Fibroblast of skin of back (primary cell): ENCODE results near the gene NRP2.

Experiments
- DNase-seq: peaks from one replicate; pipeline ENCODE4 v3.0.0-alpha.2; 2013

NRP2 gene

DNA sequence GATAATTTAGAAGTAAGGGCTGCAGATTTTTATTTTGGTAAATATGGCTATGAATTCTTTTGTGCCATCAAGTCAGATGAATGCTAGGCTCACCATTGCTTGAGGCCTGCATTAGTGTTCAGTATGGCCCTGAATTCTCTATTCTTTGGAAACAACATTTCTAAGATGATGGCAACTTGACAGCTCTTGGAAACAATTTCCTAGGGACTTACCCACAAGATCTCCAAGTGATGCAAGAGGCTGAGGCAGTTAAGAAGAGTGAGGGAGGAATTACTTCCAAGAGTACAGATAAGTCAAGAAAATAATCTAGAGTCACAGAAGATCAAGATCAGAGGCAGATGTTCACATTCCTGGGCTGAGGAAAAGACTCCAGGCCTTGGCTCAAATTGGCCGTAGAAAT, 129.1 kb downstream of the NRP2 start:
- DNase-seq = no peak

DNA sequence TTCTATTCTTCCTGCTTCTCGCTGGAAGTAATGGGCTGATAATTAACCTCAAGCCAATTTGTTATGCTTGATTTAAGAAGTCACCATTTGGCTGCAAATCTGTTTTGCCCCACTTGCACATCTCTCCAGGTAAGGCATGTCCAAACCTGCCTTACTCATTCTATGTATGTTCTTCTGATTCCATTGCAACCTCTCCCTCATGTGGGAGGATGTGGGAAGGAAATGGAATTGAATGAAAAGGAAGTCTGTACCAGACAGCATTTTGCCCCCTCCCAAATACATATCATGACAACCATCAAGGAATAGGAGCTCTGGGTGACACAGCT, 131.7 kb downstream of the NRP2 start:
- no peak for DNase-seq

DNA sequence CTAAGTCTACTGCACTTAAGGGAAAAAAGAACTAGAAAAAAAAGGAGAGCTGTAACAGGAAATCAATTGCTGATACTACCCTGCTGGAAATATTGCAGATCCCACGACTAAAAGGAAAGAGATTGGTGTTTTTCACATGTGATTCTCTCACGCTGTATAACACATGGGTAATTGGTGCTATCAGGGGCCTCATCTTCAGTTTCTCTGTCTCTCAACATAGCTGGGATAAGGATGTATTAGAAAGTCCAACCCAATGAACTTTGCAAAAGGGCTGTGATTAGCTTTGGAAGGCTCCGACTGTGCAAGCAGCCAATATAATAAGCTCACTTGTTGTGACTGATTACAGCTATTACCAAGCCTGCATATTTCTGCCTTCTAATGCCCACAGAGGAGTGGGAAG, 133.4 kb downstream of the NRP2 start:
- no peak for DNase-seq

DNA sequence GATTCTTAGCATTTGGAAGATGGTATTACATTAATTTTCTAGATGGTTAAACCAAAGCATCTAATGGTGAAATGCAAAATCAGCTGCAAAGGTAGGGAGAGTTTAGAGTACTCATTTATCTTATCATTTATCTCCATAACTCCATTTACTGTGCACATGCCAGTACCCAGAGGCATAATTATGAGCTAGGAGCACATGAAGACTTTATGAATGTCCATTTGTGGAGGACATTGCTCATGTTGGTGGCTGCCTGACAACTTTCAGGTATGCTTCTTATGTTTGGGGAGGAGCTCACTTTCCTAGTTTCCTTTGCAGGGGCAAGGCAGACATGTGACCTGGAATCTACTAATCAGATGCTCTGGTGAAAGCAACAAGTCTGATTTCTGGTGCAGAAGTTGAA, 134.0 kb downstream of the NRP2 start:
- no peak for DNase-seq

DNA sequence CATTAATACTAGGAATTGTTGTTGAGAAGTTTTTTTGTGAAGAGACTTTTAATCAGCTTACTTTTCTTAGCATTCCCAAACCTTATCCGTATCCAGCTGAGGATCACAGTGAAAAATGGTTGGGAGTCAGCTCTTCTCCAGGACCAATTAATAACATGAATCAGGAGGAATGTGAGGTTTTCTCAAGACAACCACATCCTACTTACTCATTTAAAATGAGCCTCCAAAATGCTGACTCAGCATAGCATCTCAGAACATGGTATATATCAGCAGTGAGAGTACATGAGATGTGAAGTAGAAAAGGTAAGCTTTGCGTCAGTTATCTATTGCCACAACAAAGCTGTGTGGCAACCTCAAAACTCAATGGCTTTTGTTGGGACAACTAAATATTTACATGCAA, 140.3 kb downstream of the NRP2 start:
- peak; percentile 73 for DNase-seq

DNA sequence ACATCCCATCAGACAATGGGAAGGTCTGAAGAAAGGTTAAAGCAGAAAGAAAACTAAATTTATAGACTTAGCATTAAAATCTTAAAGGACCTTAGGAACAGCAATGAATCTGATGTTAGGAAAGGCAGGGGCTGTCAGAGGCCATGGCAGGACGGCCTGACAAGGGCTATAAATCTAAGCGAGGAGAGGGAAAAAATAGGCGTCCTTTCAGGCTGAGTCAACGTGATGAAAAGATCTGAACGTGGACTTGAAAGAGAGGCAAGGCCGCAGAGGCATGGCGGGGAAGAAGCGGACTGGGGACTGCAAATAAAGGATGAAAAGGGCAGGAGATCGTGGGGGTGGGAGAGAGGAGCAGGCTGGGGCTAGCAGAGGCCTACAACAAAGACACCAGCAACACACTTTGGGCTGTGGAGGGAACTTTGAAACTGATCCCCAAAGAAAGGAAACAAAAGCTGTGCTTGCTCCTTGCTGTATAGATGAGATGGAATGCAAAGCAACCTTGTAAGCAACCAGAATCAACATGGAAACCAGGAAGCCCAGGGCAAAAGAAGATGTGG, 145.6 kb downstream of the NRP2 start:
- no peak for DNase-seq

DNA sequence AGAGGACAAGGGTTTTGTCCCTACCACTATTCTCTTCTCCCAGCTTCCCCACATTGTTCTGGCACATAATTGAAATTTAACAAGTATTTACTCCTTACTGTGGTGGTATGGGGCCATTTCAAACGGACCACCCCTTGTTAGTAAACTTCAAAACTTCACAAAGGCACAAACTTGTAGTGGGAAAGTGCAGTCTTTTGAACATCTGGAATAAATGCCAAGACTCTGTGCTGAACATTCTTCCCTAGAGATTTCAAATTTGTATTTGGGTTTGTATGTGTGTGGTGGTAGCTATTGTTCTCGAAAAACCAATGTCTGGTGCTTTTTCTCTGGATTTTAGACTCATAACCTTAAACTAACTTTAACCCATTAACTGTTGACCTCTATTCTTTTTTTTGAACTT, 151.6 kb downstream of the NRP2 start:
- DNase-seq = no peak

DNA sequence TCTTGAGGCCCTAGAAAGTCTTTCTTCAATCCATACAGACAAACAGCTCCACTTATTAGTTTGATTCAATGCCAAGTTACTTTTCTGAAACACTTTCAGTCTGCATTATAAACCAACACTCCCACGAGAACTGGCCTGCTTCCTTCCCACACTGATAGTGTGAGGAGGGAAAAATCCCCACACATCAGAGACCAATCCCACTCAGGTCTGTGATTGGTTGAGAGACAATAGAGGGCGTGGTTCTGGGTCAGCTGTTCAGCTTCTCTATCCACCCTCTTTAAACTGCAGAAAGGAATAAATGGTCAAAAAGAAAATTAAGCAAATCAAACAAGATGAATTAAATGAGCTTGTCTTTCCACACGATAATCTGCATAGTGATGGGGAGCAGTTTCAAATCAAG, 152.5 kb downstream of the NRP2 start:
- DNase-seq = no peak

DNA sequence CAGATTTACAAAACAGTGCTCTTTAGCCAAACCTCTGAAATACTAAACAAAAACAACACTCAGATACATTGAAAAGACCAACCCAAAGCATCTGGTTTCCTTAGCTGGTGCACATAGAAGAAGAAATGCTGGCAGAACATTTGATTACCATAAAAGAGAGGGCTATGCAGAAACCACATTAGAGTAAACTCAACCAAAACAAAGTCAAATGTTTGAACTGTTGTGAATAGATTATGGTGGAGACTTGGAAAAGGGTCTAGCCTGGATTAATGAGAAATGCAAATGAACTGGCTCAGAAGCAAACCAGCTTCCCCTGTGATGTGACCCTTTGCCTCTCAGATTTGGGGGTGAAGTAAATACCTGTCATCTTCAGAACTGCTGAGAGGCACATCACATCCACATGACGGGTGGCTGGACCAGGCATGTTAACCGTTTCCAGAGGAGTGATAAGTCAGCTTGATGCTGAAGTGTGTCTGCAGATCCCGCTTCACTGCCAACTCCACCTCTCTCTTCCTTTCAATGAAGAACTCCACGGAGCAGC, 153.0 kb downstream of the NRP2 start:
- DNase-seq = no peak

DNA sequence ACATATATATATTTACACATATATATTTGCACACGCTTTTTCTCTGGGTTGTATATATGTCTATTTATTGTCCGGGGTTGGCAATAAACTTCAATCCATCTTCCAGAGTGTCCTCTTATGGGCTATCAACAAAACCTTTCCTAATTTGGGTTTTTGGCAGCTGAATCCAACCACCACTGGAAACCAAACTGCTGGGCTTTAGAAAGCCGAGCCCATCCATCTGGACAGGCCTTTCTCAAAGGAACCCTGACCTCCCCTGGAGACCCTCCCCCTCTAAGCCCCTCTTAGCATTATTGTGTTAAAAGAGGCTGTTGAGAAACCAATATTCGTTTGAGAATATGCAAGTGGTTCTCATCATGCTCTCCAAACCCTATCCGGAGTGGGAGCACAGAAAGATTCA, 153.6 kb downstream of the NRP2 start:
- DNase-seq = no peak

DNA sequence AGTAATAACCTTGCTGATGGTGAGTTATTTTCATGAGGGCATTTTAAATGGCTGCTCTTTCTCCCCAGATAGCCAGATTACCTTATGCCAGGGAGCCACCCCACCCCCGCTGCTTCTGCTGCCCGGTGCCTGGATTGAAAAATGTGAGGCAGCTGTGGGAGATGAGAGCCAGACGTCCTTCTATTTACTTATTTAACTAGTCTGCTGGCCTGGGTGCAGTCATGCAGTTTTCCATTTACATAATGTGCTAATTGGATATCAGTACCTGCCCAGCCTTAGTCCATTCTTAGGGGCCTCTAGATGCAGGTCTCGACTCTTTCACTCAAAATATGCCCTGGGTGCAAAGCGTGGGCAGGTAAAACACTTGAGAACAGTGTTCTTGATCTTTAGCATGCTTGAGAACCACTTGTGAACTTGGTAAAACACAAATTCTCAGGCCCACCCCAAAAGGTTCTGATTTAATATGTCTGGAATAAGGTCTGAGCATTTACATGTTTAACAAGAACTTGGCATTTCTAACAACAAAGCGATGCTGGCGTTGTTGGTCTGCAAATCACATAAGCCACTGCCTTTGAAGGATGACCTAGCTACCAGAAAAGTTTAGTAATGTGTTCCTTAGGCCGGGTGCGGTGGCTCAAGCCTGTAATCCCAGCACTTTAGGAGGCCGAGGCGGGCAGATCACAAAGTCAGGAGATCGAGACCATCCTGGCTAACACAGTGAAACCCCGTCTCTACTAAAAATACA, 154.3 kb downstream of the NRP2 start:
- no peak for DNase-seq

DNA sequence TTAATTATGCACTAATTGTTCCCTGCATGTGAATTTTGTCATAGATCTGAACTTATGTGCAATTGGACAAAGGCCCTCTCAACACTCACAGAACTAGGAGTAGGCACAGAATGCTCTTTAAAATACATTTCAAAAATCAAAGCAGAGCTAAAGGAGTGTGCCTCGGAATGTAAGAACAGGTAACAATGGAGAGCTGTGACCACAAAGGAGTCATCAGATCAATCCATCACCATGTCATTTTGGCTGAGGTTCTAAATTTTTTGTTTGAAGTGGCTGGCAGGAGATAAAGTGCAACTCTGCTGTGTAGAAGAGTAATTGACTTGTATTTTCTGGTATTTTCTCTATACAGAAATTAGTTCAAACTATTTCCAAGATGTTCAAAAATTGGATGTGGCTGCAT, 155.4 kb downstream of the NRP2 start:
- DNase-seq = no peak

DNA sequence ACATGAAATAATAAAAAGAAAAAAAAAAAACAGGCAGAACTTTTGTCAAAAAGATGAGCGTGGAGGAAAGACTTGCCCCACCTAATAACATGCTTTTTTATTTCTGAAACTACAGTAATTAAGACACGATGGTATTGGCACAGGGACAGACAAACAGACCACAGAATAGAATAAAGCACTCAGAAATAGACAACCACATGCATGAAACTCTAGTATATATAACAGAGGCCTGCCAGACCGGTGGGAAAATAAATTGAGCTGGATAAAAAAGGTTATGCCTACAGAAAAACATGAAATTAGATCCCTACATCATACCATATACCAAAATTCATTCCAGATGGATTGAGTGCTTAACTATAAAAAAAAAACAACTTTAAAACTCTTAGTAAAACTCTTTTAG, 163.1 kb downstream of the NRP2 start:
- DNase-seq = no peak
